GM19455 (cell line): ENCODE results near the gene SLCO1C1.

Experiments
- ATAC-seq: cut with Tn5 transposase; IDR thresholded peaks from one replicate; pipeline ENCODE4 v1.9.1; 2021; ENCODE audit not compliant: unreplicated experiment

The SLCO1C1 gene

DNA sequence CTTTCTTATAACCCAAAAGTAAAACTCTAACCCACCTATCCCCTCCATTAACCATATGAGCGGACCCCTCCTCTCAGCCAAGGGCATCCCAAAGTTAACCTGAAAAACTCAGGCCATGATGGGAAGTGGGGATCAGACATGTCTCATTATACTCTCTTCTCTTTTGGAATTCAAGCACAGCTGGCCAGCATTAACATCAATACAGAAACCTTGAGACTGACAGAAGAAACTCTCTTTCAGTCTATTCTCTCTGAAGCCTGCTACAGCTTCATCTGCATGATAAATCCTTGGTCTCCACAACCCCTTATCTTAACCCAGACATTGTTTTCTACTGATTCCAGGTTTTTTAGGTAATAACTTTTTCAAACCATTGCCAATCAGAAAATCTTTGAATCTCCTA lies 97.8 kb downstream of the SLCO1C1 start:
- no peak for ATAC-seq

DNA sequence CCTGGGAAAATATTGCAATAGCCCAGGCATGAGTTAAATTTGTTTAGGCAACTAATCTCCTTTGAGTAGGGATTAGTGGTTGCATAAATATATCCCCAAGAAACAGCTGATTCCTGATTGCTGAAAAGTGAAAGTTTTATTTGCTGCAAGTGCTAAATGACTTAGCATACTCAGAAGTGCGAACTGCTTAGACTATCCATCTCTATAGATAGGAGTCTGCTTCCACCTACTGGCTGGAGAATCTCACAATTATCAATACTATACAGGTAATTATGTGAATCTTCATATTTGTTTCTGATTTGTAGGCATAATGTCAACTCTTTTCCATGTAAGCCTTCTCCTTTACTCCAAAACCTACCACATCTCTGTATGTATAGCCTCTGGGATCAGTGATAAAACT lies 103.4 kb downstream of the SLCO1C1 start:
- no peak for ATAC-seq

DNA sequence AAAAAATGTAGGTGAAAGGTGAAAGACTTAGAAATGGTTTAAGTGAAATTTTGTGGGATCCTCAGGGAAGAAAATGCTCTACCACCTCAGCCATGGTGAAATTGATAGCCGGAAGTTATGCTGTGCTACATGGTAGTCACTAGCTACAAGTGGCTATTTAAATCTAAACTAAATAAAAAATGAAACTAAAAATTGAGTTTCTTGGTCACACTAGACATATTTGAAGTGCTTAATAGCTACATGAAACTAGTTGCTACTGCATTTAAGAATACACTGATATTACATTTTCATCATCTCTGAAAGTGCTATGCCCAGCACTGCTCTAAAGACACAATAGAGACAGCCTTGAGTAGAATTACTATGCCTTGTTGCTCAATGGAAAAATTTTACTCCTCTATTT lies 105.0 kb downstream of the SLCO1C1 start:
- ATAC-seq: no peak

DNA sequence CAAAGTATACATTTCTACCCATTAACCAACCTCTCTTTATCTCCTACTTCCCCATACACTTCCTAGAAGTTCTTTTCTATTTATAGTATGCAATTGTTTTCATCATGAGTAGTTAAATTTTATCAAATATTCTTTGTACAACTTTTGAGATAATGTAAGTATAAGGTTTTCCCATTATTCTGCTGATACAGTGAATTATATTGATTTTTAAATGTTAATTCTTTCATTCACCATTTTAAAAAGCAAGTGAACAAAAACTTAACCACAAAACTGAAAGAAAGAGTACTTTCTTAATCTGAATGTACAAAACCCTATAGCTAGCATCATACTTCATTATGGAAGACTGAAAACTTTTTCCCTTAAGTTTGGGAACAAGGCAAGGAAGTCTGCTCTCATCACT lies 105.9 kb downstream of the SLCO1C1 start:
- no peak for ATAC-seq
